Measurements from ENCODE around the gene SWI5. TPM values are rescaled to one million over a fixed set of nuclear protein-coding genes. Genes with fewer than 3 reads are reported as not detected.

The SWI5 gene
- total RNA-seq, 1 donor from 2014 or later, result 5.5 TPM

- no peak for DNase-seq
Measured at GRCh38 chr9:128321343-128321742, 45.3 kb downstream of the SWI5 start.

GRCh38 chr9:128321879-128322403, 45.9 kb downstream of the SWI5 start:
- DNase-seq, result no peak

- DNase-seq, result peak; percentile 91
Measured at GRCh38 chr9:128322404-128323211, 46.5 kb downstream of the SWI5 start, which contains the start of the genes COQ4 and TRUB2. TSS of gene COQ4 (plus strand) at chr9:128322839. CDS start at chr9:128322859, 20 bp downstream. TSS of gene TRUB2 (minus strand) at chr9:128322447. CDS start at chr9:128322408, 39 bp downstream.

GRCh38 chr9:128323212-128323730, 47.2 kb downstream of the SWI5 start:
- no peak for DNase-seq

- no peak for DNase-seq
Measured at GRCh38 chr9:128323791-128324190, 47.7 kb downstream of the SWI5 start.

GRCh38 chr9:128324401-128324800, 48.3 kb downstream of the SWI5 start:
- no peak for DNase-seq

- DNase-seq, result no peak
Measured at GRCh38 chr9:128325629-128326028, 49.6 kb downstream of the SWI5 start.

- no peak for DNase-seq
Measured at GRCh38 chr9:128333451-128333869, 57.4 kb downstream of the SWI5 start.

GRCh38 chr9:128335161-128335560, 59.1 kb downstream of the SWI5 start:
- DNase-seq, result no peak

- no peak for DNase-seq
Measured at GRCh38 chr9:128335914-128336313, 59.8 kb downstream of the SWI5 start.

GRCh38 chr9:128337936-128338335, 61.9 kb downstream of the SWI5 start:
- no peak for DNase-seq

Small RNA genes within 50 kb of the gene (small RNA-seq; reads per million reads assigned to genes)
- gene MIR199B (50.4 reads per million, percentile 95 among the genes with 10 or more reads in this experiment), gene MIR3154 (not detected)

Other genes starting within 250 kb of the SWI5 start
- gene NAIF1, start 209.0 kb upstream of the SWI5 start, total RNA-seq, result 6.4 TPM
- gene SLC25A25, start 208.0 kb upstream of the SWI5 start, total RNA-seq, result 36.0 TPM
- 39.5 TPM for gene PTGES2, start 148.5 kb upstream of the SWI5 start, total RNA-seq
- not detected for gene LCN2, start 126.8 kb upstream of the SWI5 start, total RNA-seq
- 32.6 TPM for gene BBLN, start 116.0 kb upstream of the SWI5 start, total RNA-seq
- 11.5 TPM for gene CIZ1, start 84.7 kb upstream of the SWI5 start, total RNA-seq
- 71.7 TPM for gene DNM1, start 72.9 kb upstream of the SWI5 start, total RNA-seq
- 45.9 TPM for gene GOLGA2, start 269 bp upstream of the SWI5 start, total RNA-seq
- gene TRUB2, start 46.2 kb downstream of the SWI5 start, total RNA-seq, result 24.0 TPM
- gene COQ4, start 46.6 kb downstream of the SWI5 start, total RNA-seq, result 19.5 TPM
- 23.9 TPM for gene SLC27A4, start 64.3 kb downstream of the SWI5 start, total RNA-seq
- gene URM1, start 95.1 kb downstream of the SWI5 start, total RNA-seq, result 21.8 TPM
- 10.1 TPM for gene CERCAM, start 144.6 kb downstream of the SWI5 start, total RNA-seq
- 14.8 TPM for gene ODF2, start 179.7 kb downstream of the SWI5 start, total RNA-seq
- gene GLE1, start 228.4 kb downstream of the SWI5 start, total RNA-seq, result 18.9 TPM

All from occipital lobe (tissue), 3 donors.